ENCODE data around the gene PLD1.
"Not testable (repeated sequence)": the region's sequence is repeated elsewhere in the genome, so short reads cannot be mapped to it uniquely, and the experiment has no call there.

The PLD1 gene

DNA sequence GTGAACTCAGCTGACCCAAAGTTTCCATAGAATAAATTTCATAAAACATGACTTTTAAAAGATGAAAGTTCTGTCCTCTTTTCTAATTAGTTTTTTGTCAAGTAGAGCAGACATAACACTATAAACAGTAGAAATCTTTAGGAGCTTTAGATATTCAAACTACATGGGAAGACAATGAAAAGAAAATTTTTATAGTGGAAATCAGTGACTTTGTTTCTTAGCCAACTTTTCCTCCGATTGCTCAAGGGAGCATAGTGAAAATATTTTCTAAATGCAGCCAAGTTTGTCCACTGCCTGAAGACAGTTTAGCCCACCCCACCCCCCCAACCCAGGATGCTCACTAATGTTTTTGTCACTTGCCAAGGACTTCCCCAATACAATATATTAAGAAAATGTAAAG, 114.9 kb downstream of the PLD1 start:
- no peak for DNase-seq (ENCODE audit: low spot score)

DNA sequence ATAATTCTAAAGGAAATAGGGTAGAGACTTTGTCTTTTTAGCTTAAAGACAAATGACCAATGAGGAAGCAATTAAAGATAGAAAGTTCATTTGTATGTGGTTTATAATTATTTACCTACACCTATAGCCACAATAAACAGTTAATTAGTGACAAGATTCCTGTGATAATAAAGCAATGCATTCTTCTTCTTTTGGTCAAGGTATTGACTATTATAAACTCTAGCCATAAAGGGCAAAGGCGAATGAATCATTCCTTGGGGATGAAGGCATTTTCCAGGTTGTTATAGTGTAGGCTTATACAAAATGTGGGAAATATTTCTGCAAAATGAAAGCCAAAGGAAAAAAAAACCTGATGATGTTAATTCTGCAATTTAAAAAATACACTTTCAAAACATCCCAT, 115.4 kb downstream of the PLD1 start:
- no peak for DNase-seq (ENCODE audit: low spot score)

DNA sequence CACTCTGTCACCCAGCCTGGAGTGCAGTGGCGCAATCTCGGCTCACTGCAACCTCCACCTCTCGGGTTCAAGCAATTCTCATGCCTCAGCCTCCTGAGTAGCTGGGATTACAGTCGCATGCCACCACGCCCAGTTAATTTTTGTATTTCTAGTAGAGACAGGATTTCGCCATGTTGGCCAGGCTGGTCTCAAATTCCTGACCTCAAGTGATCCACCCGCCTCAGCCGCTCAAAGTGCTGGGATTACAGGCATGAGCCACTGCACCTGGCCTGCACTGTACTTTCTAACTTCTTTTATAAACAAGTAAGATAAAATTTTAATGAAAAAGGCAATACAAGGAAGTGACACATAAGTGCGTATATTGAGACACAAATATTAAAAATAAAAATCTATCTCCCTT, 117.7 kb downstream of the PLD1 start:
- DNase-seq (ENCODE audit: low spot score) = not testable (repeated sequence)

DNA sequence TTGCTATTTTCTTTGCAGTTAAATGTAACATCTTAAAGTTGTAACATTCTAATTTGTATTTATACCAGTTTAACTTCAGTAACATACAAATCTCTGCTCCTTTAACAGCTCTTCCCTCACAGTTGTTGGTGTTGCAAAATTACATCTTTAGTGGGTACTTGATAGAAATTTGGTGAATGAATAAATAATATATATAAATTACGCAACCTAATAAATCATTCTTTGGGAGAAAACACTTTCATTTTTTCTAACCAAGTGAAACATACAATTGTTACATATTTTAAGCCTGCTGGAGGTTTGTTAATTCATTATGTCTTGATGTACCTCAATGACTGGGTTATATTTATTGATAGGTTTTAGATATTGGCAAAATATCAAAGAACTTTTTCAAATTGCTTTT, 118.8 kb downstream of the PLD1 start:
- no peak for DNase-seq (ENCODE audit: low spot score)

DNA sequence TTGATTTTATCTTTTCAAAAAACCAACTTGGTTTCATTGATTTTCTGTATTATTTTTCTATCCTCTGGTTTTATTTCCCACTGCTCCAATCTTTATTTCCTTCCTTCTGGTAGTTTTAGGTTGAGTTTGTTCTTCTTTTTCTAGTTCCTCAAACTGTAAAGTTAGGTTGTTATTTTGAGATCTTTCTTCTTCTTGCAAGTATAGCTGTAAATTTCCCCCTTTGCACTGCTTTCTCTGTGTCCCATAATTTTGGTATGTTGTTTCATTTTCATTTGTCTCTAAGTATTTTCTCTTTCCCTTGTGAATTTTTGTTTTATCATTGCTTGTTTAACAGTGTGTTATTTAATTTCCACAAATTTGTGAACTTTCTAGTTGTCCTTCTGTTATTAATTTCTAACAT, 120.0 kb downstream of the PLD1 start:
- no peak for DNase-seq (ENCODE audit: low spot score)

DNA sequence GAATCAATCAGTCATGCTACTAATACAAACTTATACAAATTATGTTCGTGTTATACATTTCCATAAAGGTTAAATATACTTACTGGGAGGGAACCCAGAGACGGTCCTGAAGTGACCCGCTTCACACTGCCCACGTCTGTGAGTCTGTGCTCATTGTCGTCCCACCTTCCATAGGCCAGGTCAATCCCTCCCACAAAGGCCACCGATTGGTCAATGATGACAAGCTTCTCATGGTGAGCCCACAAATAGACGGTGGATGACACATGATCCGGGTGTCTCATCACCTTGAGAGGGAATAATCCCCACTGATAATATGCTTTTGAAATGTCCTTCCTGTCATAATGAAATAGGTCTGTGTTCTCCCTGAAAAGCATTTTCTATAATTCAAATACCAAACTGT, 121.7 kb downstream of the PLD1 start:
- DNase-seq (ENCODE audit: low spot score) = no peak

DNA sequence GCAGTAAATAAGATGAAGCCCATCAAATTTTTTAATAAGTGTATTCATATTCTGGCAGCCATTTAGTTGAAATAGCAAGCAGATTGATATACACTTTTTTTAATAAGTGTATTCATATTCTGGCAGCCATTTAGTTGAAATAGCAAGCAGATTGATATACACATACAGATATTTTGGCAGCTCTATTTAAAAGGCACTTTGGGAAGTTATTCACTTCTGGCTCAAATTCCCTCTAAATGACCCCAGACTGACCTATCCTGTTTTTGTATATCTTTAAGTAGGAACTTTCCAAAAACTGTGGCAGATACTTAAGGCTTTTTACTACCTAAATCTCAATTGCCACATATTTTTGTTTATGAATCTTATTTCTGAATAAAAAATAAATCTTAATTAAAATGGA, 122.3 kb downstream of the PLD1 start:
- DNase-seq (ENCODE audit: low spot score) = no peak

DNA sequence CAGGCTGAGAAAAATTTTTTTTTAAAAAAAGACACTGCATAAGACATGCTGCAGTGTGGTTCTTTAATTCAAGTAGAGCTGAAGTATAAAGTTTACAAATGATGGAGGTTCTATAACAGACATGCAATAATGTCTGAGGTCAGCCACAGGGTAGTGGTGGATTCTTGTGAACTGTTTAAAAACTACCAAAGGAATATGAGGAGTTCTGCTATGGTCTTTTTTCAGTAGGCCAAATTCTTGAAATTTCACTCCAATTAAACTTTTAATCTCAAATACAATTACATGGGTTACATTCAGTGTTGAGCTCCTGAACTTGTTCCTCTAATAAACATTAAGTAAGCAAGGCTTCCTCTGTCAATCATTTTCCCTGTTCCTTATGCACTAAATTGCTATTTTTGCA, 122.7 kb downstream of the PLD1 start:
- no peak for DNase-seq (ENCODE audit: low spot score)

DNA sequence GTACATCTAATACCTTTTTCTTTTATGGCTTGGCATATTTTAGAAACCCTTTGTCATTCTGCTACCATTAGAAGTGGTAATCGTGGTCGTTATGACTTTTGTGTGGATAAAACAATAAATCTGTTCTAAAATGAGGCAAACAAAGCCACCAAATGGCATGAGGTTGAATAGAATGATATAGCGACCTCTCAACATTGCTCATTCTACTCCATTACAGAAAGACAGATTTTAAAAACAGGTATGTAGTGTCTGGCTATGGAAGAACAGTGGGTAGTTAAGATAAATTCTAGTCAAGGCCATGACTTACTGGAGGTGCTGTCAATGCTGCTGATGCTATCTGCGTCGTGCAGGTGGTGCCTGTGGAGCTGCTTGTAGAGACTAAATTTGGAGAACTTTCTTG, 123.2 kb downstream of the PLD1 start:
- DNase-seq (ENCODE audit: low spot score) = no peak

DNA sequence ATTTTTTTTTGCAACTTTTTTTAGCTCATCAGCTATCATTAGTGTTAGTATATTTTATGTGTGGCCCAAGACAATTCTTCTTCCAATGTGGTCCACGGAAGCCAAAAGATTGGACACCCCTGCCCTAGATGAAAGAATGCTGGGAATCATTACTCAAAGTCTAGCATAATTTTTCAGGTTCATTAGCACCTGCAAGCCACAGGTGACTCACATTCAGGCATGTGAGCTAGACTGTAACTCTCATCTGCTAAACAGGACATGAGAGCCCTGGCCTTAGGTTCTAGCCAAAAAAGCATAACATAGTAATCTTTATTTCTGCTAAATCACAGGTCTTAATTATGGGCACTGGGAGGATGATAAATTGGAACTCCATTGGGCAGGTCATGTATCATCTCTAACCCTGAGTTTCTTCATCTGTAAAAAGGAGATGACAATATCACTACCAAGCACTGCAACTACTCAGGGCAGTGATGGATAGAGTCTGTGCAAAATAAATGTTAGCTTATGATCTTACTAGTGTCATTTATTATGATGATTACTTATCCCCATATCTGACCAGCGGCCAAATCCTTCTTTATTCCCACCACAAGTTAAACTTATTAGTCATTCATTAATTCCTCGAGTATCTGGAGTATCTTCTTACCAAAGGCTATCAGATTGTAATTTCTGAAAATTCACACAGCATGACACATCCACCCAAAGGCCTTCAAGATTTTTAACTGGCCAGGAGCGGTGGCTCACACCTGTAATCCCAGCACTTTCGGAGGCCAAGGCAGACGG, 125.0 kb downstream of the PLD1 start:
- no peak for DNase-seq (ENCODE audit: low spot score)

DNA sequence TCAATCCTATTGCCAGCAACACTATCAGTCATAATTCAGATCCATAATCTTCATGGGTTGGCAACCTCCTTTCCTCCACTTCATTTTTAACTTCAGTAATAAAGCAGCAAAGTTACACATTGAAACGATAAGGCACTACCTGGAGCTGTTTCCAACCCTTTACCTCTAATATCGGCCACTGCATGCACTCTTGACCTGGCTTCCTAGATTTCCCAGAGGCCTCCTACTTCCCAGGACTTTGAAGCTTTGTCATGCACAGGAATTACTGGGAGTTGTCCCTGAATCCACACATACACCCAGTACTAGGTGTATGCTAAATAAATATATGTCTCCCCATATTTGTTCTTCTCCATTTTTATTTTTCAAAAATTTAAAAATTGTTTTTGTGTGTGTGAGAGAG, 126.1 kb downstream of the PLD1 start:
- DNase-seq (ENCODE audit: low spot score) = no peak

DNA sequence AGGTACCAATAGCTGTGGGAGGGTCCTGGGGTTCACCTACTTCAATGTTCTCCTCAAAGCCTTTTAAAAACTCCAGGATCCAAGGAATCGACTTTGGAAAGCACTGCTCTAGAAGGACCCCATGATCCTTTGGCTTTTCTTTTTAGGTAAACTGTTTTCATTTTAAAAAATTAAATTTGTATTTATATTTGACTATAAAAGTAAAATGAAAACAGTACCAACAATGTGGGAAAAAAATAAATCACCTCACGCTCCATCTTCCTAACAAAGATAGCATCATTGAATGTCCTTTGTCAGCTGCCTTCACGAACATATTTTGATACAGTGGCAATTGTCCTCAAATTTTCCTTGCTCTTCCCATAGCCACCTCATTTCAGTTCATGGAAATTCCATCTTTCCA, 127.5 kb downstream of the PLD1 start:
- DNase-seq (ENCODE audit: low spot score) = no peak

DNA sequence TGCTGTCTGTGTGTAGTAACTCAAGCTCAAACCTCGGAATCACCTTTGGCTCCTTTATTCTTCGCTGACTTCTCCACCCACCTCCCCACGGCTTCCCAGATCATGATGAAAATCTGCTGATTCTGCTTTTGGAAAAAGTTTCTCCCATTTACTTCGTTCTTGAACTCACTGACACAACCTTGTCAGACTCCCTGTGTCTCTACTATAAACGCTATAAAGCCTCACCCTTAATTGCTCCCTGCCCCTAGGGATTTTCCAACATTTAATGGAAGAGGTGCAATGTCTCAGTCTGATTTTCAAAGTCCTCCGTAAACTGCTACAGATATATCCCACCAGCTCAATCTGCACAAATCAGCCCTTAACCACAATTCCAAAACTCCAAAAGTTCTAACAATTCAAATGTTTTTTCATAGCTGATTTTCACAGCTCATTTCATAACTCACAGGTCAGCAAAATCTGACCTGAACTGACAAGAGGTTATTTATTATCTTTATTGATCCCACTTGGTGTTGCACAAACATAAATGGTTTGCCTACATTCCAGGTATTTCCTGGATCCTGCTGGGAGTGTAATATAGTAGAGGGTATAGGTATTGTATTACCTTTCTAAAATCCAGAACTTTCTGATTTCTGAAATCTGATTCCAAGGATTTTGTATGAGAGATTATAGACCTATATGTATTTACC, 129.4 kb downstream of the PLD1 start:
- no peak for DNase-seq (ENCODE audit: low spot score)

DNA sequence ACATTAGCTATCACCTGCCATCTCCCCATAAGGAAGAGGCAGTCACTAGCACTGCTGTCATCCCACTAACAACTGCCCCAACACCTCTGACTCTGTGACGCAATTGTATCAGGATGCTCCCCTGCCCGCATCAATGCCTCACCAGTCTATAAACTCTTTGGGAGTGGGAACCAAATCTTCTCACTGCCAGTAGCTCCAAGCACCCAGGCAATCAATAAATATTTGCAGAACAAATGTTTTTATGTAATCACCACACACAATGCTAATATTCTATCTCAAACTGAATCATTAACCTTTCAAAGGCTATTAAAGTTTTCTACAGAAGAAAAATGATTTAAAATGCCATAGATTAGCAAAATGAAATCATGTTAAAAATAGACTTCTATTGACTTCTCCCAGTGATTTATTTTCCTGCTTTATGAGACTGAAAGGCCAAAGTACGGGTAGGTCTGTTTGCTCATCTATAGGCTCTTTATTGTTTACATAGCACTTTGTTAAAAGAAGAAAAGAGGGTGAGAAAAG, 131.3 kb downstream of the PLD1 start:
- no peak for DNase-seq (ENCODE audit: low spot score)

DNA sequence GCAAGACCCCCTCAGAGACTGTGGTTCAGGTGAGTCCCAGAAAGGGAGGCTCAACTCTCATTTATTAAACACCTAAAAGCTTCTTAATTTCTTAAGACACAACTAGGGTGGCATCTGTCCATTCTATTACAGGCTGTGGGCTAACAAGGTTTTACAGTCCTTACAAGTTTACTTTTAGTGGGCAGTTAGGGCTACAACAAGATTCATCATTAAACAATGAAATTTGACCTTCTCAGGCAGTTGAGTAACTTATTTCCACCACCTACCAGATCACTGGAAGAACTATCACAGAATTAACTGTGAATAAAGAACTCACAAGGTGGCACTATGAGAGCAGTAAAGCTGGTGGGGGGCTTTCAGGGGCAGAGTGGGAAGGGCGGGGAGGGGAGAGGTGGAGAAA, 132.6 kb downstream of the PLD1 start:
- DNase-seq (ENCODE audit: low spot score) = no peak

DNA sequence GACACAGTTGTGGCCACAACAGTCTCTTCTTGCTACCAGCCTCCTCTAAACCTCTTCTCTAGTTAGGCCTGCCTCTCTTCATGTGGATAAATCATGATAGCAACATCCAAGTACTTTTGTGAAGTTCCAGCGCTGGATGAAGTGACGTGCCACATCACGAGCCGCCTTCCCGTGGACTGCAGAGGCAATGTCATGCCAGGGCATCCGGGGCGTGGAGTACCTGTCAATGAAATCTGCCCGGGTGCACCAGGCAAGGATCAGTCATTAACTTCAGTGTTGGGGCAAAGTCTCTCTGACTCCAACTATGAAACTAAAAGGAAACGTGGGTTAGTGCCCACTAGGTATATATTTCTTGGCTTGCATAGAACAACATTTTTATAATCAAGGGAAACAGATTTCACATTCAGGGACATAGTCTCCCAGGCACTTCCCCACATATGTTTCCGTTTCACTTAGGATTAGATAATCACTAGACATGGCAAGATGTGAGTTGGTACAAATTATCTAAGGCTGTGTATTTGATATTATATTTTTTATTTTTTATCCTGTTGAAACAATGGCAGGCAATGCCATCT, 133.6 kb downstream of the PLD1 start:
- no peak for DNase-seq (ENCODE audit: low spot score)

DNA sequence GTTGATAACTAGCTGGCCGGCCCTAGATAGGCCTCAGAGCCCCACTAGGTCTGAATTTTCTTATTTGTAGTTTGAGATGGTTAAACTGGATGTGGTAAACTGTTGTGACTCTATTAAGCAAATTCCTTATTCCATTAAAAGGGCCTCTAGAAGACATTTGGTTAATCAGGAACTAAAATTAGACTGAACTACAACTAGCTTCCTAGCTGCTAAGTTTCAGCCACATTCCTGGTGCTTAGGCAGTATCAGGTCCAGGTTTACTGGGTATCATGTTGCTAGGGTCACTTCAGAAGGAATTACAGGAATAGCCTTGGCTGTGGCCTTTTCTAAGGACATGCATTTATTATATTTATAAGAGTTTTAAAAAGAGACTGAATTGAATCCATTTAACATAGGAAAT, 136.3 kb downstream of the PLD1 start:
- no peak for DNase-seq (ENCODE audit: low spot score)

DNA sequence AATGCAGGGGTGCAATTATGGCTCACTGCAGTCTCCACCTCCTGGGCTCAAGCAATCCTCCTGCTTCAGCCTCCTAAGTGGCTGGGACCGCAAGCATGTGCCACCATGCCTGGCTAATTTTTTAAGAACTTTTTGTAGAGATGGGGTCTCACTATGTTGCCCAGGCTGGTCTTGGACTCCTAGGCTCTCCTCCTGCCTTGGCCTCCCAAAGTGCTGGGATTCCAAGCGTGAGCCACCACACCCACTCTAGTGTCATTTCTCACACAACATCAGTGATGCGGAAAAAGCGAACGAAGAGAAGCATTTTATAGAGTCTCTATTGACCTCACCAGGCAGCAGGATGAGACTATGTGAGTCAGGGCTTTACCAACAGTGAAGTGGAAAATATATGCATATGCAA, 137.7 kb downstream of the PLD1 start:
- DNase-seq (ENCODE audit: low spot score) = no peak

DNA sequence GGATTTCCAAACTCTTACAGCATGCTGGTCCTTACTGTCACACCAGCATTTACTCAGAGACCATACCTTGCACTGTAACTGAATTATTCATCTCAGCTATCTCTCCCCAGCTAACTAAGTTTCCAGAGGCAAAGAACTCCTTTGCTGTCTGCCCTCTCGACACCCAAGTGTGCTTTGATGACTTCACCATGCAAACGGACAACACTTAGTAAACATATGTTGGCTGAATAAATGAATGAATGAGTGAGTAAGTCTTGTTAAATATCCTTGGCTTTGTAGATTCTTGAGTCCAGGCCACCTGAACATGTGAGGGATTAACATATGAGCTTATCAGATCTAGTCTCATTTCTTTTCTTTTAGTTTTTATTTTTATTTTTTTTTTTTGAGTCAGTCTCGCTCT, 138.2 kb downstream of the PLD1 start:
- DNase-seq (ENCODE audit: low spot score) = no peak

DNA sequence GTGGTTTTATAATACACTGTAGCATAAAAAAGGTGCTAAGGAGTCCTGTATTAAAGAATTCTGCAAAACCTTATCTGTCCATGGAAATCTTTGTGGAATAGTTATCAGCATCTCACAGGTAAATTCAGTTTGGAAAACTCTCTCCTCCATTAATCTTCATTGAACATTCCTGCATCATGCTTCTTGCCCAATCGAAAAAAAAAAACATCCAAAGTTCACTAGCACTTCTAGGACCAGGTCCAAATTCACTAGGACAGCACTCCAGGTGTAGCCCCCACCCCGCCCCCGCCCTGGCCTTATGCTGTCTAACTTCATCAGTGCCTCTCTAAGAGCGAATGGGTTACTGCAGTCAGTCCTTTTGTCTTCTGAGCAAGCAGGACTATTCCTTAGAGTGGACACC, 138.6 kb downstream of the PLD1 start:
- DNase-seq (ENCODE audit: low spot score) = no peak

DNA sequence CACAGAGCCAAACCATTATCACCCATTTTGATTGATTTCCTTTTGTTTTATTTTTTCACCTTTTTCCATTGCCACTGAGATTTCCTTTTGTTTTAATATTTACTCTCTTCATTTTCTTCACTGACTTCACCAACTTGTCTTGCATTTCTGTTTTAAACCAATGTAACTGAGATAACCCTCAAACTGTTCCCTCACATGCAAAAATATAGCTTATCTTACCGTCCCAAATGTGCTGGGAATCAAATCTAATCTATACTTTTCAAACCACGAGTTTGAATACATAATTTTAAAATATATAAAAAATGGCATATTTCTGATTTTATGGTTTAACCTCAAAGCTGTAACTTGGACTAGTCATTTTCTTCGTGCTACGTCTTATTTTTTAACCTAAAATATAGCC, 143.8 kb downstream of the PLD1 start:
- DNase-seq (ENCODE audit: low spot score) = no peak

DNA sequence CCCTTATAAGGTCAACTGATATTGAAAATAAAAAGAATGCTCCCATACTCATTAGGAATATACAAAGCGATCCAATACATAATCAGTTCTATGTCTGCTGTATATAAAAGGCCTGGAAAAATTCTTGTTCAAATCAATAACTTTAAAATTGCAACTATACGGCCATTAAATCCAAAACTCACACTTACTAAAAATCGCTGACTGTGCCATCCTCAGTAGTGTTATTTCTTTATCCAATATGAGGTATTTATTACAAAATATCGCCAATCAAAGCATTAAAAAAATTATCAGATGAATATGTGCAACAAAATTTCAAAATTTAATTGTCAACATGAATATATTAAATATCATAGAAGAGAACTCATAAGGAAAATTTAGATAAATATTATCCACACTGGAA, 146.5 kb downstream of the PLD1 start:
- no peak for DNase-seq (ENCODE audit: low spot score)

DNA sequence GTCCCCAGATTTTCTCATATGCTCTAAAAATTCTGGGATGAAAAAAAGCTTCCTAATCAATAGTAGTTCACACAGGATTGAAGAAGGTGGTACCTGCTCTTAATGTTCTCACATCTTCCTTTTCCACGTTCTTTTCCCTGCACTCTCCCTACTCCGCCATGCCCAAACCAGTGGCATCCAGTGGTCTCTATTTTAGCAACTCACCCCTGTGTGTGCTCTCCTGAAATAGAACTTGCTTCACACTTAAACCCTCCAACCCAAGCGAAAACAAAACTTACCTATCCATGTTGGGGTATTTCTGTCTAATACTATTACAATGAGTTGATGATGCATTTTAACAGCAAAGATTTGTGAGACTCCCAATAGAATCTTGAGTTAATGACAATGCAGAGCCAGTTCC, 148.8 kb downstream of the PLD1 start:
- DNase-seq (ENCODE audit: low spot score) = no peak

Data from ecto neural progenitor cell (in vitro differentiated cells).